ENCODE data around the gene CDH20. TPM values are rescaled to one million over a fixed set of nuclear protein-coding genes. Genes with fewer than 3 reads are reported as not detected.

Gene CDH20
- total RNA-seq, 2 experiments from 2014 or later: 0.10 TPM; not detected in 1

DNA sequence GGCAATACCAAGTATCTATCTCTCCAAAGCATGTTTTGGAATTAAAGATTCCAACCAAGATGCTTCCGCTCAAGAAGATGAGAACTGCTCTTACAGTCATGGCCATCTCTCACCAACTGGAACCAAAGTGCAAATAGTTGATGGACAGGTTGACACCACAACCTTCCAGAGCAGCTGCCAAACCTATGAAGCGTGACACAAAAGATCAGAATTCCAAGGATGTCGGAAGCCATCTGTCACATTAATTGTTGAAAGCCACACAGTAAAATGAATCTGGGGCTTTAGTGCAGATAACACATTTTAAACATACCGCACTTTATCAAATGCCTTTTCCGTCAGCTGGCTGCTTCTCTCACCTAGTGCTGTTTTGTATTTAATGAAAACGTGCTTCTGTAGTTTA lies 195.7 kb downstream of the CDH20 start:
- Mint-ChIP-seq H3K27me3 (peaks cover 6% of the 10 kb centered on the region), H3K9me3 (no peaks in the 10 kb centered on the region), H3K4me1 (ENCODE audit: low read depth) (no peaks in the 10 kb centered on the region), H3K4me3 (no peak overlapping the region), H3K27ac (no peak overlapping the region), H3K36me3 (no peaks in the 10 kb centered on the region)
- CTCF ChIA-PET: no interaction called here
- intact Hi-C loops (cut with micrococcal nuclease): no loop called here
- POLR2A ChIA-PET: no interaction called here
- DNase-seq: no peak

GRCh38 chr18:61530681-61531080 lies 197.5 kb downstream of the CDH20 start:
- CTCF ChIA-PET: no interaction called here
- POLR2A ChIA-PET: no interaction called here
- H3K27me3 Mint-ChIP-seq: peaks cover 9% of the 10 kb centered on the region

GRCh38 chr18:61531182-61531581 lies 198.0 kb downstream of the CDH20 start:
- CTCF ChIA-PET: no interaction called here
- intact Hi-C loops (cut with micrococcal nuclease): no loop called here
- POLR2A ChIA-PET: no interaction called here
- H3K27ac Mint-ChIP-seq: no peak overlapping the region
- no peak overlapping the region for H3K4me3 Mint-ChIP-seq
- H3K36me3 Mint-ChIP-seq: no peaks in the 10 kb centered on the region
- no peak for DNase-seq
- H3K27me3 Mint-ChIP-seq: peaks cover 9% of the 10 kb centered on the region
- no peaks in the 10 kb centered on the region for H3K4me1 Mint-ChIP-seq (ENCODE audit: low read depth)
- H3K9me3 Mint-ChIP-seq: no peaks in the 10 kb centered on the region

More at GRCh38 chr18:61530681-61531080, 197.5 kb downstream of the CDH20 start:
- H3K9me3 Mint-ChIP-seq: no peaks in the 10 kb centered on the region
- H3K27ac Mint-ChIP-seq: no peak overlapping the region
- no peak overlapping the region for H3K4me3 Mint-ChIP-seq
- no peaks in the 10 kb centered on the region for H3K36me3 Mint-ChIP-seq
- intact Hi-C loops (cut with micrococcal nuclease): no loop called here
- no peak for DNase-seq
- H3K4me1 Mint-ChIP-seq (ENCODE audit: low read depth): no peaks in the 10 kb centered on the region

DNA sequence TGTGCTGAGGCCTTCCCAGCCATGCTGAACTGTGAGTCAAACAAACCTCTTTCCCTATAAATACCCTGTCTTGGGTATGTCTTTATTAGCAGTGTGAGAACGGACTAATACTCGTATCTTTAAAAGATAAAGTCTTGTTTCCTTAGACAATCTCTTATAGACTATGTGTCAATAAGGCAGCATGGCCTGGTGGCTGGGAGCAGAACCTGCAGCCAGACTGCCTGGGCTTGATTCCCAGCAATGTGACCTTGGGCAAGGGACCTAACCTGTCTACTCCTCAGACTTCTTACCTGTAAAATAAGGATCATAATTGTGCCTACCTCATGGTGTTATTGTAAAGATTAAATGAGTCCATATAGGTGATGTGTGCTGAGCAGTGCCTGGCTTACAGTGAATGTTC lies 198.7 kb downstream of the CDH20 start:
- ChIA-PET CTCF (interaction anchor here (1.0 kb wide), 1 partner anchor 50 kb away, joined by 3 read pairs; no protein-coding TSS in a partner anchor), POLR2A (no interaction called here)
- Mint-ChIP-seq H3K27ac (no peak overlapping the region), H3K27me3 (peaks cover 9% of the 10 kb centered on the region), H3K36me3 (no peaks in the 10 kb centered on the region), H3K9me3 (no peaks in the 10 kb centered on the region), H3K4me3 (no peak overlapping the region), H3K4me1 (ENCODE audit: low read depth) (no peaks in the 10 kb centered on the region)
- intact Hi-C loops (cut with micrococcal nuclease): no loop called here
- DNase-seq: no peak

GRCh38 chr18:61535401-61535800 lies 202.2 kb downstream of the CDH20 start:
- Mint-ChIP-seq H3K27me3 (peaks cover 9% of the 10 kb centered on the region), H3K4me1 (ENCODE audit: low read depth) (no peaks in the 10 kb centered on the region), H3K27ac (no peak overlapping the region), H3K4me3 (no peak overlapping the region), H3K36me3 (no peaks in the 10 kb centered on the region), H3K9me3 (no peaks in the 10 kb centered on the region)
- intact Hi-C loops (cut with micrococcal nuclease): no loop called here
- ChIA-PET POLR2A (no interaction called here), CTCF (no interaction called here)
- DNase-seq: no peak

DNA sequence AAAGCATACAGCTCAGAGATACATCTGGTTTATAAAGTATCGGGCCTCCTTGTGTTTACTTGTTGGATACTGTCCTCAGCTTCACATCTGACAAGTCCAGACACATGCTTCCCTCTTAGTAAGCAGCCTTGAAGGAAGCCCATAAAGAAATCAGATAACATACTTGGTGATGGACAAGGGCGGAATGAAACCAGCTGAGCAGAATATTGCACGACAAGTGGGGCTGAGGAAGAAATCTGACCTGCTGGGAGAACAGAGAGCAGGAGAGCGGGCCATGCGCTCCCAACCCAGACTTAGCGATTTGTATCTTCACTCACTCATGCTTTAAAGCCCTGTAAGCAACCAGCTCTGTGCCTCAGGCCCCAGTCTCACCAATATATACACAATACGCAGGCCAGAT lies 208.4 kb downstream of the CDH20 start:
- POLR2A ChIA-PET: no interaction called here
- Mint-ChIP-seq H3K27me3 (no peaks in the 10 kb centered on the region), H3K9me3 (no peaks in the 10 kb centered on the region), H3K4me3 (no peak overlapping the region), H3K36me3 (no peaks in the 10 kb centered on the region), H3K4me1 (ENCODE audit: low read depth) (no peaks in the 10 kb centered on the region), H3K27ac (no peak overlapping the region)
- no peak for DNase-seq
- CTCF ChIA-PET: no interaction called here
- intact Hi-C loops (cut with micrococcal nuclease): no loop called here

- Mint-ChIP-seq H3K27me3 (no peaks in the 10 kb centered on the region), H3K27ac (no peak overlapping the region), H3K9me3 (no peaks in the 10 kb centered on the region), H3K4me1 (ENCODE audit: low read depth) (no peaks in the 10 kb centered on the region), H3K4me3 (no peak overlapping the region), H3K36me3 (no peaks in the 10 kb centered on the region)
- CTCF ChIA-PET: no interaction called here
- POLR2A ChIA-PET: no interaction called here
- no peak for DNase-seq
- intact Hi-C loops (cut with micrococcal nuclease): no loop called here
These were observed 209.4 kb downstream of the CDH20 start for GRCh38 chr18:61542596-61542995.

DNA sequence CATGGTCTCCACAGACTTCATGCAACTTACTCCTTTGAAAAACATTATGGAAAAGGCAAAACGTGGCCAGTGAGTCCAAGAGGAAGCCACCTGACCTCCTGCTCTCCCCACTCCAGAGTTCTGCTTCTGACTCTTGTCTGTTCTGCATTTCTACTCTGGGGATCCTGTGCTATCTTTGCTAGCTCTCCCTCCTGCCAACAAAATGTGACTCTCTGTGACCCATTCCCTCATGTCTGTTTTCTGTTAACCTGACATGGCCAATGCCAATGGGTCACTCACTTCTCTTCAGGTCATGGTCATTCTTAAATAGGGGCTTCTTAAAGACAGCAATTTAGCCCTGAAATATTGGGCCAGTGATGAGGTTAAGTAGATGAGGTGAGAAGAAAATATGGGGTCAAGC lies 210.3 kb downstream of the CDH20 start:
- Mint-ChIP-seq H3K4me3 (no peak overlapping the region), H3K27ac (no peak overlapping the region), H3K27me3 (no peaks in the 10 kb centered on the region), H3K4me1 (ENCODE audit: low read depth) (no peaks in the 10 kb centered on the region), H3K9me3 (no peaks in the 10 kb centered on the region), H3K36me3 (no peaks in the 10 kb centered on the region)
- intact Hi-C loops (cut with micrococcal nuclease): no loop called here
- POLR2A ChIA-PET: no interaction called here
- CTCF ChIA-PET: no interaction called here
- no peak for DNase-seq

DNA sequence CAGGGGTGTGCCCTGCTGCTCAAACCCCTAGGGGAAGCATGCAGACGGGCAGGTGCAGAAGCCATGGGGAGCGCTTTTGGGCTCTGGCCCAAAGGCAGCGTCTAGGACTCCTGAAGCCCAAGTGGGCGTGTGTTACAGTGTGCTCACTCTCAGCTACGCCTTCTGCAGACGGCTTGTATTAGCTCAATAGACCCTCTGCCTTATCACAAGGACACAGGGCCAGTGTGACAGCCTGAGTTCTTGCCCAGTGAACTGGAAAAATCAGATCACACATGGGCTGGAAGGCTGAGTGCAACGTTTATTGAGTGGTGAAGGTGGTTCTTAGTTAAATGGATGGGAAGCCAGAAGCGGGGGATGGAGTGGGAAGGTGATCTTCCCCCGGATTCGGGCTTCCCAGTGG lies 210.9 kb downstream of the CDH20 start:
- POLR2A ChIA-PET: no interaction called here

GRCh38 chr18:61545281-61546245 lies 212.3 kb downstream of the CDH20 start:
- no peak for DNase-seq
- ChIA-PET POLR2A (no interaction called here), CTCF (no interaction called here)
- intact Hi-C loops (cut with micrococcal nuclease): no loop called here
- H3K4me3 Mint-ChIP-seq: no peak overlapping the region
- H3K9me3 Mint-ChIP-seq: no peaks in the 10 kb centered on the region
- H3K27me3 Mint-ChIP-seq: no peaks in the 10 kb centered on the region
- H3K4me1 Mint-ChIP-seq (ENCODE audit: low read depth): no peaks in the 10 kb centered on the region
- H3K36me3 Mint-ChIP-seq: no peaks in the 10 kb centered on the region
- no peak overlapping the region for H3K27ac Mint-ChIP-seq

More for the DNA sequence above, 210.9 kb downstream of the CDH20 start:
- H3K9me3 Mint-ChIP-seq: no peaks in the 10 kb centered on the region
- DNase-seq: no peak
- no peaks in the 10 kb centered on the region for H3K36me3 Mint-ChIP-seq
- no peaks in the 10 kb centered on the region for H3K27me3 Mint-ChIP-seq
- no peak overlapping the region for H3K27ac Mint-ChIP-seq
- CTCF ChIA-PET: no interaction called here
- no peak overlapping the region for H3K4me3 Mint-ChIP-seq
- H3K4me1 Mint-ChIP-seq (ENCODE audit: low read depth): no peaks in the 10 kb centered on the region
- intact Hi-C loops (cut with micrococcal nuclease): no loop called here

GRCh38 chr18:61546590-61546989 lies 213.4 kb downstream of the CDH20 start:
- intact Hi-C loops (cut with micrococcal nuclease): no loop called here
- no peak overlapping the region for H3K27ac Mint-ChIP-seq
- H3K4me3 Mint-ChIP-seq: no peak overlapping the region
- ChIA-PET POLR2A (no interaction called here), CTCF (no interaction called here)
- H3K9me3 Mint-ChIP-seq: no peaks in the 10 kb centered on the region
- no peaks in the 10 kb centered on the region for H3K36me3 Mint-ChIP-seq
- no peaks in the 10 kb centered on the region for H3K4me1 Mint-ChIP-seq (ENCODE audit: low read depth)
- no peak for DNase-seq
- no peaks in the 10 kb centered on the region for H3K27me3 Mint-ChIP-seq

DNA sequence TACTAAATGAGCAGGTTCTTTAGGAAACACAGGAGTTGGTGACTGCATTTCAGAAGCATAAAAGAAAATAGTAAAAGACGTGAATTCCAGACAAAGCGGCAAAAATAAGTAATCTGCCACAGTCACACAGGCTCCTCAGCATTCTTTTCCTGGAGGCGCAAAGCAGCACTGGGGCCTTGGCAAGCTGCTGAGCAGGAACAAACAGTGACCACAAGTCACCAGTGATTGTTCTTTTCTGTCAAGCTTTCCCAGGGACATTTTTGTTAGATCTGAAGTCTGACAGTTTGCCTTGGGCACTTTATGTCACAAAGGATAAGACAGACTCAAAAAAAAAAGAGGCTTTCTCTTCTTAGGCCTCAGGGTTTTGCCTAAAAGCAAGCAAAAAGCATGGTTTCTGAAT lies 216.2 kb downstream of the CDH20 start:
- H3K9me3 Mint-ChIP-seq: no peaks in the 10 kb centered on the region
- POLR2A ChIA-PET: no interaction called here
- no peak for DNase-seq
- H3K4me3 Mint-ChIP-seq: no peak overlapping the region
- H3K4me1 Mint-ChIP-seq (ENCODE audit: low read depth): peaks cover under 1% of the 10 kb centered on the region
- H3K27me3 Mint-ChIP-seq: peaks cover 5% of the 10 kb centered on the region
- intact Hi-C loops (cut with micrococcal nuclease): no loop called here
- H3K27ac Mint-ChIP-seq: no peak overlapping the region
- H3K36me3 Mint-ChIP-seq: no peaks in the 10 kb centered on the region
- CTCF ChIA-PET: no interaction called here

- ChIA-PET POLR2A (no interaction called here), CTCF (no interaction called here)
- DNase-seq: no peak
- H3K4me3 Mint-ChIP-seq: no peak overlapping the region
- H3K9me3 Mint-ChIP-seq: no peaks in the 10 kb centered on the region
- H3K36me3 Mint-ChIP-seq: no peaks in the 10 kb centered on the region
- intact Hi-C loops (cut with micrococcal nuclease): loop anchor here (10.0 kb wide), 2 partner anchors 345 to 405 kb away; partner anchors contain the start of gene RNF152
- H3K4me1 Mint-ChIP-seq (ENCODE audit: low read depth): peaks cover 5% of the 10 kb centered on the region
- no peak overlapping the region for H3K27ac Mint-ChIP-seq
- peaks cover 5% of the 10 kb centered on the region for H3K27me3 Mint-ChIP-seq
These were observed 216.7 kb downstream of the CDH20 start for GRCh38 chr18:61549889-61550288.
